Thyroid gland (tissue), 4 donors: ENCODE results near the gene KRT32. TPM values are rescaled to one million over a fixed set of nuclear protein-coding genes. Genes with fewer than 3 reads are reported as not detected.
A peak's percentile ranks its signal among the peaks of the same experiment; 100 is the strongest.

Source experiments
- DNase-seq, 2 donors: peaks; one replicate each; pipeline ENCODE4 v3.0.0-alpha.2; 2019
- H3K27ac ChIP-seq, 3 donors: fragments of 200-600 bp; sonication (generic); 1 replicate in 2 of 3; 2 replicates in 1 of 3; pipeline ENCODE4 v1.5.1; 2016 to 2019; ENCODE audit warnings: mild to moderate bottlenecking in 1 of 3, moderate library complexity in 1 of 3
- H3K27me3 ChIP-seq: fragments of 200-600 bp; sonication (generic); one replicate; pipeline ENCODE4 v1.5.1; 2019
- H3K36me3 ChIP-seq, 2 donors: fragments of 200-600 bp; sonication (generic); one replicate each; pipeline ENCODE4 v1.5.1; 2016 to 2019
- H3K4me1 ChIP-seq, 2 donors: fragments of 200-600 bp; sonication (generic); one replicate each; pipeline ENCODE4 v1.5.1; 2017 to 2019
- H3K4me3 ChIP-seq, 3 donors: fragments of 200-600 bp; sonication (generic); replicated peaks in 1 of 3; 1 replicate in 2 of 3; 2 replicates in 1 of 3; pipeline ENCODE4 v1.5.1; 2016; ENCODE audit warnings: mild to moderate bottlenecking in 1 of 3
- H3K9me3 ChIP-seq: fragments of 200-600 bp; sonication (generic); one replicate; pipeline ENCODE4 v1.5.1; 2017
- CTCF ChIP-seq, 6 experiments: fragments of 200-600 bp in 3 of 6; fragments of 450-650 bp in 3 of 6; sonication (generic) in 3 of 6; IDR thresholded peaks; one replicate each; pipeline ENCODE4 v1.5.1; 2016 to 2019; ENCODE audit warnings: antibody characterized with exemption in 6 of 6, mild to moderate bottlenecking in 2 of 6, inconsistent platforms in 1 of 6, moderate library complexity in 1 of 6
- POLR2A ChIP-seq, 2 donors: fragments of 450-650 bp; IDR thresholded peaks; one replicate each; pipeline ENCODE4 v1.6.1; 2017; ENCODE audit warnings: antibody characterized with exemption in 2 of 2, mild to moderate bottlenecking in 2 of 2, moderate library complexity in 1 of 2
- WGBS, 2 donors: methylation state at CpG; one replicate each; pipeline ENCODE4 v1.1.5; 2017; 5-methylcytosine and 5-hydroxymethylcytosine counted together
- intact Hi-C: fragments of 100-400 bp; cut with DNase I; formaldehyde crosslinking; loops from one replicate; pipeline ENCODE4 v1.15.1; 2023
- total RNA-seq, 4 donors: library from RNA; depleted of rRNA; stranded (reverse); fragments of >200 nt; gene quantifications; one replicate each; pipeline ENCODE4 v1.2.3, GENCODE V29; 2016

The KRT32 gene
- total RNA-seq, 4 donors from 2014 or later = not detected

GRCh38 chr17:41492351-41492750 lies 25.2 kb upstream of the KRT32 start:
- no peak for DNase-seq
- H3K27me3 ChIP-seq = no peaks in the 10 kb centered on the region
- TF ChIP-seq POLR2A (IDR thresholded peaks at IDR 0.05) (no peak), CTCF (IDR thresholded peaks at IDR 0.05) (no peak)
- intact Hi-C loops = no loop called here
- H3K4me3 ChIP-seq = no peak overlapping the region
- peaks cover 0 to 4% of the 10 kb centered on the region in 2 donors for H3K4me1 ChIP-seq
- WGBS, 2 donors = 47 to 83% methylated on average over 6 of the region's 6 CpGs
- H3K36me3 ChIP-seq = no peaks in the 10 kb centered on the region
- peak overlapping the region in 1 of 3 donors; percentile 28 for H3K27ac ChIP-seq
- no peaks in the 10 kb centered on the region for H3K9me3 ChIP-seq

- no peak for DNase-seq
- Histone ChIP-seq H3K4me3 (no peak overlapping the region), H3K36me3 (no peaks in the 10 kb centered on the region), H3K4me1 (peaks cover 0 to 4% of the 10 kb centered on the region in 2 donors), H3K27me3 (no peaks in the 10 kb centered on the region), H3K27ac (no peak overlapping the region), H3K9me3 (no peaks in the 10 kb centered on the region)
- TF ChIP-seq CTCF (IDR thresholded peaks at IDR 0.05) (no peak), POLR2A (IDR thresholded peaks at IDR 0.05) (no peak)
- 75 to 93% methylated on average over 2 of the region's 2 CpGs for WGBS, 2 donors
- intact Hi-C loops = no loop called here
These were observed 24.3 kb upstream of the KRT32 start for GRCh38 chr17:41491476-41491875.

GRCh38 chr17:41490000-41490990 lies 23.1 kb upstream of the KRT32 start:
- 78 to 83% methylated on average over 10 of the region's 10 CpGs for WGBS, 2 donors
- intact Hi-C loops = no loop called here
- no peak for DNase-seq

GRCh38 chr17:41489531-41489930 lies 22.3 kb upstream of the KRT32 start, which contains the start of gene KRT36:
KRT36 (minus strand) TSS chr17:41489910; CDS start chr17:41489864, 46 bp downstream.
- 85 to 87% methylated on average over 12 of the region's 12 CpGs for WGBS, 2 donors
- no peak for DNase-seq

More at GRCh38 chr17:41490000-41490990, 23.1 kb upstream of the KRT32 start:
- TF ChIP-seq POLR2A (IDR thresholded peaks at IDR 0.05) = no peak
- TF ChIP-seq CTCF (IDR thresholded peaks at IDR 0.05) = no peak
- Histone ChIP-seq H3K9me3 (no peaks in the 10 kb centered on the region), H3K4me3 (no peak overlapping the region), H3K27me3 (no peaks in the 10 kb centered on the region), H3K4me1 (peaks cover 0 to 7% of the 10 kb centered on the region in 2 donors), H3K36me3 (no peaks in the 10 kb centered on the region), H3K27ac (no peak overlapping the region)

More at GRCh38 chr17:41489531-41489930, 22.3 kb upstream of the KRT32 start, which contains the start of gene KRT36:
- intact Hi-C loops = no loop called here
- H3K27ac ChIP-seq = no peak within 1 kb of the TSS
- no peaks in the 10 kb centered on the region for H3K9me3 ChIP-seq
- TF ChIP-seq CTCF (IDR thresholded peaks at IDR 0.05) (no peak), POLR2A (IDR thresholded peaks at IDR 0.05) (no peak)
- H3K36me3 ChIP-seq = no peaks in the 10 kb centered on the region
- H3K4me3 ChIP-seq = no peak within 1 kb of the TSS
- peaks cover 8 to 14% of the 10 kb centered on the region in 2 donors for H3K4me1 ChIP-seq
- no peaks in the 10 kb centered on the region for H3K27me3 ChIP-seq
